ENCODE data around the gene TRIM14. TPM values are rescaled to one million over a fixed set of nuclear protein-coding genes. Genes with fewer than 3 reads are reported as not detected.

The TRIM14 gene
- total and polyA plus RNA-seq, 10 of the 15 experiments (the other 5 are each of a cell fraction or from before 2014, with no cell fraction given) = 8.6 to 53.3 (median 35.7) TPM

DNA sequence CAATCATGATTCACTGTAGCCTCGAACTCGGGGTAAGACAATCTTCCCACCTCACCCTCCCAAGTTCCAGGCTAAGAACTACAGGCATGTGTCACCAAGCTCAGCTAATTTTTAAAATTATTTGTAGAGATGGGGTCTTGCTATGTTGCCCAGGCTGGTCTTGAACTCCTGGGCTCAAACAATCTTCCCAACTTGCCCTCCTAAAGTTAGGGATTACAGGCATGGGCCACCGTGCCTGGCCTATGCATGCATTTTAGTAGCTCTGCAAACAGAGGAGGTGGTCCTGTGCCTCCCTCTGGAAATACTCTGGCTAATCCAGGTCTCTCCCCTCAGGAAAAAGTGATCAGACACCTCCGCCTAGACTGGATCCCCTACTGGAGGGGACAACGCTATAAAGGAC lies 21.5 kb upstream of the TRIM14 start:
- H3K36me3 ChIP-seq (ENCODE audit: control insufficient read depth in 2 of 2, insufficient read depth in 2 of 2, low read length in 1 of 2) = no peaks in the 10 kb centered on the region
- DNase-seq (ENCODE audit: low read depth, low spot score) (no peak), FAIRE-seq (no peak), ATAC-seq (no peak)
- no peaks in the 10 kb centered on the region for H3K9me3 ChIP-seq (replicated peaks; ENCODE audit: control insufficient read depth, insufficient read depth, low read length)
- in situ Hi-C loops (cut with MboI) = no loop called here
- WGBS (ENCODE audit: insufficient coverage, insufficient replicate concordance, low lambda C conversion rate, missing lambda C conversion rate) = 75% methylated on average over 5 of the region's 5 CpGs
- H4K20me1 ChIP-seq (ENCODE audit: control insufficient read depth, insufficient read depth) = no peaks in the 10 kb centered on the region
- H3K27me3 ChIP-seq (replicated peaks in 1 of 2; ENCODE audit: control insufficient read depth in 2 of 2, insufficient read depth in 2 of 2, low read length in 1 of 2) = no peaks in the 10 kb centered on the region
- H2AFZ ChIP-seq (ENCODE audit: control insufficient read depth, low read depth, low read length) = no peak overlapping the region
- no peak for TF ChIP-seq TCF3 (IDR thresholded peaks at IDR 0.05; ENCODE audit: borderline replicate concordance, insufficient read depth, low read depth, low read length)
- TF ChIP-seq NR2C1 (IDR thresholded peaks at IDR 0.05) = no peak
- TF ChIP-seq SPI1 (IDR thresholded peaks at IDR 0.05; ENCODE audit: borderline replicate concordance, insufficient read depth, low read depth, low read length) = no peak
- TF ChIP-seq STAT1 (conservative IDR thresholded peaks at IDR 0.05) = no peak
- no TSS peak for BruUV-seq (replicated peaks)
- H3K27ac ChIP-seq (ENCODE audit: control insufficient read depth, insufficient read depth) = no peak overlapping the region
- ChIA-PET SMC1A (ENCODE audit: uncharacterized antibody, unreplicated experiment) (interaction anchor here (0.5 kb wide), 1 partner anchor 270 kb away, joined by 3 read pairs; no protein-coding TSS in a partner anchor), POLR2A (no interaction called here), RAD21 (ENCODE audit: unreplicated experiment) (no interaction called here), CTCF (interaction anchor here (1.0 kb wide), 1 partner anchor 66 kb away, joined by 3 read pairs; no protein-coding TSS in a partner anchor)
- no peak overlapping the region for H3K4me2 ChIP-seq (ENCODE audit: control insufficient read depth, insufficient read depth)
- peaks cover 10% of the 10 kb centered on the region for H3K4me1 ChIP-seq (ENCODE audit: control insufficient read depth, insufficient read depth, low read length)
- no peak overlapping the region for H3K9ac ChIP-seq (ENCODE audit: control insufficient read depth, insufficient read depth, low read length)
- H3K4me3 ChIP-seq = no peak overlapping the region
- no peaks in the 10 kb centered on the region for H3K79me2 ChIP-seq (ENCODE audit: control insufficient read depth, insufficient read depth, low read length)
- intact Hi-C loops (cut with micrococcal nuclease; ENCODE audit: unreplicated experiment) = no loop called here

DNA sequence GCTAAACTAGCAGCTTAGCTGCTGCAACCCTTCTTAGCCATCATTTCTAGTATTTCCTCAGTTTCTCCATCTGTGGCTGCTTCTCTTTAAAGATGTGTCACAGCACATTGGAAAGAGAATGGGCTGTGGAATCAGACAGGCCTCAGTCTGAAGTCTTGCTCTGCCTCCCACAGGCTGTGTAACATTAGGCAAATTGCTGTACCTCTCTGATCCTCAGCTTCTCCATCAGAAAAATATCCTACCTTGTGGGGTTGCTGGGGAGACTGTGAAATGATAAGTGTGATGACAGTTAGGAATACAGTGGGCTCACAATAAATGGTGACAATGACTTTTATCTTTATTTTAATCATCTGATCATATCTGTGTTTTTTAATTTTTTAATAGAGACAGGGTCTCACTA lies 17.5 kb upstream of the TRIM14 start:
- RAD21 ChIA-PET (ENCODE audit: unreplicated experiment) = no interaction called here
- no peaks in the 10 kb centered on the region for H3K9me3 ChIP-seq (replicated peaks; ENCODE audit: control insufficient read depth, insufficient read depth, low read length)
- intact Hi-C loops (cut with micrococcal nuclease; ENCODE audit: unreplicated experiment) = no loop called here
- no peak for FAIRE-seq
- H3K27ac ChIP-seq (ENCODE audit: control insufficient read depth, insufficient read depth) = no peak overlapping the region
- no peaks in the 10 kb centered on the region for H3K27me3 ChIP-seq (replicated peaks in 1 of 2; ENCODE audit: control insufficient read depth in 2 of 2, insufficient read depth in 2 of 2, low read length in 1 of 2)
- in situ Hi-C loops (cut with MboI) = no loop called here
- BruUV-seq (replicated peaks) = no TSS peak
- H3K79me2 ChIP-seq (ENCODE audit: control insufficient read depth, insufficient read depth, low read length) = no peaks in the 10 kb centered on the region
- POLR2A ChIA-PET = no interaction called here
- no peak for ATAC-seq
- no peaks in the 10 kb centered on the region; the same call in 1 of the 2 replicates for H3K4me1 ChIP-seq (ENCODE audit: control insufficient read depth, insufficient read depth, low read length)
- TF ChIP-seq NFYB (IDR thresholded peaks at IDR 0.05; ENCODE audit: insufficient read depth, low read depth, low read length) (no peak), RBBP5 (conservative IDR thresholded peaks at IDR 0.05) (no peak), ZNF622 (IDR thresholded peaks at IDR 0.05) (no peak), ZBED1 (IDR thresholded peaks at IDR 0.05; ENCODE audit: borderline replicate concordance) (no peak)
- TF ChIP-seq, protein P1, sequence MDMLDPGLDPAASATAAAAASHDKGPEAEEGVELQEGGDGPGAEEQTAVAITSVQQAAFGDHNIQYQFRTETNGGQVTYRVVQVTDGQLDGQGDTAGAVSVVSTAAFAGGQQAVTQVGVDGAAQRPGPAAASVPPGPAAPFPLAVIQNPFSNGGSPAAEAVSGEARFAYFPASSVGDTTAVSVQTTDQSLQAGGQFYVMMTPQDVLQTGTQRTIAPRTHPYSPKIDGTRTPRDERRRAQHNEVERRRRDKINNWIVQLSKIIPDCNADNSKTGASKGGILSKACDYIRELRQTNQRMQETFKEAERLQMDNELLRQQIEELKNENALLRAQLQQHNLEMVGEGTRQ (IDR thresholded peaks at IDR 0.05; ENCODE audit: borderline replicate concordance, low read depth, low read length) = no peak
- TF ChIP-seq, protein P2, sequence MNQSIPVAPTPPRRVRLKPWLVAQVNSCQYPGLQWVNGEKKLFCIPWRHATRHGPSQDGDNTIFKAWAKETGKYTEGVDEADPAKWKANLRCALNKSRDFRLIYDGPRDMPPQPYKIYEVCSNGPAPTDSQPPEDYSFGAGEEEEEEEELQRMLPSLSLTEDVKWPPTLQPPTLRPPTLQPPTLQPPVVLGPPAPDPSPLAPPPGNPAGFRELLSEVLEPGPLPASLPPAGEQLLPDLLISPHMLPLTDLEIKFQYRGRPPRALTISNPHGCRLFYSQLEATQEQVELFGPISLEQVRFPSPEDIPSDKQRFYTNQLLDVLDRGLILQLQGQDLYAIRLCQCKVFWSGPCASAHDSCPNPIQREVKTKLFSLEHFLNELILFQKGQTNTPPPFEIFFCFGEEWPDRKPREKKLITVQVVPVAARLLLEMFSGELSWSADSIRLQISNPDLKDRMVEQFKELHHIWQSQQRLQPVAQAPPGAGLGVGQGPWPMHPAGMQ (IDR thresholded peaks at IDR 0.05; ENCODE audit: borderline replicate concordance) = no peak
- CTCF ChIA-PET = interaction anchor here (0.7 to 1.0 kb wide), 4 partner anchors 11 to 51 kb away, joined by 3 read pairs; no protein-coding TSS in a partner anchor
- H4K20me1 ChIP-seq (ENCODE audit: control insufficient read depth, insufficient read depth) = no peaks in the 10 kb centered on the region
- no peak overlapping the region for H2AFZ ChIP-seq (ENCODE audit: control insufficient read depth, low read depth, low read length)
- no peak overlapping the region for H3K9ac ChIP-seq (ENCODE audit: control insufficient read depth, insufficient read depth, low read length)
- H3K36me3 ChIP-seq (ENCODE audit: control insufficient read depth in 2 of 2, insufficient read depth in 2 of 2, low read length in 1 of 2) = no peaks in the 10 kb centered on the region
- no peak overlapping the region for H3K4me3 ChIP-seq
- DNase-seq (ENCODE audit: low read depth, low spot score) = no peak
- H3K4me2 ChIP-seq (ENCODE audit: control insufficient read depth, insufficient read depth) = no peak overlapping the region
- SMC1A ChIA-PET (ENCODE audit: uncharacterized antibody, unreplicated experiment) = no interaction called here
